HG02938 (cell line): ENCODE measurements around the gene CASD1.

Experiments
- ATAC-seq: cut with Tn5 transposase; IDR thresholded peaks from one replicate; pipeline ENCODE4 v1.9.1; 2021; ENCODE audit warnings: mild to moderate bottlenecking, moderate library complexity; ENCODE audit not compliant: unreplicated experiment

The CASD1 gene

DNA sequence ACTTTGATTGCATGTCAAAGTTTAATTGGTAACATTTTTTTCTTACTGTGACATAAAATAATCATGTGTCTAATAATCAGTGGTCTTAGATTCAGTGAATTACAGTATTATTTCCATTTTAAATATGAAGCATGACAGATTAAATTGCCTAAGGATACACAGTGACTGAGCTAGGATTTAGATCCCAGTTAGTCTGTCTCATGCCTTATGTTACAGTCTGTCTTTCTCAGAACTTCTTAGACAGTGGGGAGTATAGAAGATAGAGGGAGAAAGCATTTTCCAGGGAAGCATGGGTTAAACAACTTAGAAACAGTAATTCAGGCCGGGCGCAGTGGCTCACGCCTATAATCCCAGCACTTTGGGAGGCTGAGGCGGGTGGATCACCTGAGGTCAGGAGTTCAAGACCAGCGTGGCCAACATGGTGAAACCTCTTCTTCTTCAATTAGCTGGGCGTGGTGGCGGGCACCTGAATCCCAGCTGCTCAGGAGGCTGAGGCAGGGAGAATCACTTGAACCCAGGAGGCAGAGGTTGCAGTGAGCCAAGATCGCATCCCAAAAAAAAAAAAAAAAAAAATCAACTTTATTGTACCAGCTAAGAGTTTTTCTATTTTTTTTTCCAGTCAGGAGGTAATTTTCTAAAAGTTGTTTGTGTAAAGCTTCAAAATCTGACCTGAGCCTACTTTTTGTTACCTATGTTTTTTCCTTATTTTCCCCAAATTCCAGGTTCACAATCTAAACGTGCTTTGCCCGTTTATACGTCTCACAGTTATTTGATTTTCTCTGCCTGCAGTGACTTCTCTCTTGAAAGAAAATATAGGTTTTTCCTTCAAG is 3.3 kb downstream of the CASD1 start:
- ATAC-seq = no peak

DNA sequence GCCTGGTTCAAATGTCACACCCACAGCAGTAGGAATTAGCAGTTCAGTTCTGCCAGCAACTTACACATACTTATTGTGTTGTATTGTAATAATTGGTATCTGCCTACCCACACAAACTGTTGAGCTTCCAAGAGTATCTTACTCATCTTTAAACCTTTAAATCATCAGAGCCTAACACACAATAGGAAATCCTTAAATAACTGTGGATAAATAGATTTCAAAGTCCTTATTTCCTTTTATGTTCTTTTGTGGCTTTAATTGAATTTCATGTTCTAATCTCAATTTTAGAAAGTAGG is 3.9 kb downstream of the CASD1 start:
- ATAC-seq = no peak

DNA sequence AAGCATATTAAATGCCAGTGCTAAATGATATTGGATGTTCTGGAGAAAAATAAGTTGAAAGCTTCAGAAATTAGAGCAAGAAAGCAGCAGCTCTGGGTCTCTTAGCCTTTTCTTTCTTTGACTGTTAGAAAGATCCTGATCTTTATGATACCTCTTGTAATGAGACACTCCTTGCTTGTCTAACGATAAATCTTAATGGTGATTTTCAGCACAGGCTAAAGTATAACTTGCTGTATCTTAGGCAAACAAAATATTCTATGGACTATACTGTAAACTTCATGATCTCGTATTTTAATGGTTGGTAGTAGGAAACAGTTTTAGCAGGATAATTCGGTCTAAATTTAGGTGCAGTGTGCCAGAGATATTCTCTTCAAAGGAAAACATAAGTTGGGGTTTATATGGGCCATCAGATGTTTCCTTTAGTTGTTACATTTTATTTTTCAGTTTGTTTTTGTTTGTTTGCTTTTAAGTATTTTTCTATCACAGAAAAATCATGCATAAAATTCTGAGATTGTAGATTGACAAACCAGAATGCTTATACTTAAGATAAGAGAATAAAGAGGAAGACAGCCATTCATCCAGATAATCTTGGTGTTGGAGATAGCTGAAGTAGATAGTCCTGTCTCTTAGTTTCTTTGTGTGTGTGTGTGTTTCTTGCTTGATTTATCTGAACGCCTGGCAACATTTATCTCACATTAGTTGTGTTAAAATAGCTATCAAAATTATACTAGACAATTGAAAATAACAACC is 4.7 kb downstream of the CASD1 start:
- ATAC-seq = no peak

DNA sequence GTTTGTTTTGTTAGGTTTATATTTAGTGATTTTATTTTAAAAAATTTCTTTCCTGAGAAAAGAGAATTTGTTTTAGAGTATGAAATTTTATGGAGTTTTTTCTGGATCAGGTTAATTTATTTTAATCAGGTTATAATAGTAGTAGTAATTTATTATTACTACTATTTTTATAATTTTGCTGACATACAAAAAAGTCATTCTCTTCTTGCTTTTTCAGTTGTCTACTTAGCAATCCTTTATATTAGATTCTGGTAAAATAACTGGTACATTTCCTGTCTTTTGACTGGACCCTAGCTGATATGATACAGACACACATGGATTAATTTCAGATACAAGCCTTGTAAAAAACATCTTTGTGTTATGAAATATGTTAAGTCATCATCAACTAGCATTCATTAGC is 5.3 kb downstream of the CASD1 start:
- no peak for ATAC-seq

DNA sequence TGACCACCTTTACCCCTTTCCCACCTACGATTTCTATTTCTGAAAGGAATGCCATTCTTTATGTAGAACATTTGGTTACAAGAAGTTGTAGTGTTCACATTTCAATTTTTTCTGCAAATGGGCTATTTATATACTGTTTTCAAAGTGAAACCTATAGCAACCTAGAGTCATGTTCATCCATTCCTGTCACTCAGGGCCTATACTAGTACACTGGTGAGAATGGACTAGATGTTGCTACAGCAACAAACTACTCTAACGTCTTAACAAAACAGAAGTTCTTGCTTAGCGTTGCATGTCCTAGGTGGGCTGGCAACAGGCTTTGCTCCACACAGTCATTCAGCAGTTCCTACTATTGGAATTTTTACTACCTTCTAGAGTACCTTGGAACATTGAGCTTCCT is 16.3 kb downstream of the CASD1 start:
- peak; percentile 81 for ATAC-seq

DNA sequence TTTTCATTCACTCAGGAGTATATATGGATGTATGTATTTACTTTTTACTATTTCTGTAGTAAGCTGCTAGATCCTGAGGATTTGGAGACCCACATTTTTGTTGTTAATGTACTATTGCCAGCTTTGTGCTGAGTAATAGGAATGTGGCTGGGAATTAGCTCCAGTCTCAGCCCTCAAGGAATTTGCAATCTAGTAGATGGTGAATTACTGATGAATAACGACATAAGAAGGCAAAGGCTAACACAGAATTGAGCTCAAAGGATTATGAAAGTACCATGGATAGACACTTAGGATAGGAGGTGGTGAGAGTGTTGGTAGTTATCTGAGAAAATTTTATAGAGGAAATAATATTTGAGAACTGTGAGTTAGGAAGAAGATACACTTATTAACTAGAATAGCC is 19.9 kb downstream of the CASD1 start:
- no peak for ATAC-seq

DNA sequence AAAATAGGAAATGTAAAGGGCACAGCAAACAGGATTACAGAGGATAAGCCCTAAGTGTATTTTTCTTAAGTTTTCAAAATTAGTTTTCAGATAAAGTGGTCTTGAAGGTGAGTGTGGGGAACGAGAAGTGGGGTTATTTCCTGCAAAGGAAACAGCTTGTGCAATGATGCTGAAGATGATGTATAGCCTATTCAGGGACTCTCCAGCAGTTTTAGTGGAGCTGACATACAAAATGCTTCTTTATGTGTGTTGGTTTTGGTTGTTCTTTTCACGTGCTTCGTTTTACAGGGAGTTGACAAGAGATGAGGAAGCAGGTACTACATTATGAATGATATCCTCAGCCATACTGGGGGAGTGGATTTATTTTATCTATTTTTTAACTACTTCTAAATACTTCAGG is 20.5 kb downstream of the CASD1 start:
- no peak for ATAC-seq

DNA sequence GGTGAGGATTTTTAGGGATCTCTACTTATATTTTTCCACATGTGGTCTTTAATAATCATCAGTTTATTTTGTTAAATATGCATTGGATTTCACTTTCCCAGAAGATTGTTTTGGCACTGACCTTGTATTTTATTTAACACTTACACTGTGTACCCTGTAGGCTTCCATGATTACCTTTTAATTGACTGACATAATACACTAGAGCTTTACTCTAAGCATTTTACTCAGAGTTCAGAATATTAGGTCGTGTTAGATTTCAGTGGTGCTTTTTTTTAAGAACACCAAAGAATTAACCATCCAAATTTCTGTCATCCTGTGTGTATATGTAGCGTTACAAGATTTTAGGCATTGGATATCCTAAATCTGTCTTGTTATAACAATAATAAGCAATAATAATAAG is 23.1 kb downstream of the CASD1 start:
- ATAC-seq = no peak

DNA sequence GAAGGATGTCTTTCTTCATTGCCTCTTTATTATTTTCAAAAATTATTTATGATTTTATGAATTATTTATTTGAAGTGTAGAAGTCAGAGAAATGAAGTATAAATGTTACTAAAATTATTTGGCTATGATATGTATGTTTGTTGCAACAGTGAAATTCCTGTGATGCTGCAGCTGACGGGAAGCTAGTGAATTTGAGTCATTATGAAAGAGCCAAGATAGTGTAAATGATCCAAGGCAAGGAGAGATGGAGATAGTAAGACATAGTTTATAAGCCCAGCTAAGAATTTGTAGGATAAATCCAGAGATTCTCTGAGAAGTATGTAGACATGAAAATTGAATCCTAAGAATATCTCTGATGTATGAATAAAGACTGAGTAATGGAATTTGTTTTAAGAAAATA is 30.8 kb downstream of the CASD1 start:
- ATAC-seq = no peak

DNA sequence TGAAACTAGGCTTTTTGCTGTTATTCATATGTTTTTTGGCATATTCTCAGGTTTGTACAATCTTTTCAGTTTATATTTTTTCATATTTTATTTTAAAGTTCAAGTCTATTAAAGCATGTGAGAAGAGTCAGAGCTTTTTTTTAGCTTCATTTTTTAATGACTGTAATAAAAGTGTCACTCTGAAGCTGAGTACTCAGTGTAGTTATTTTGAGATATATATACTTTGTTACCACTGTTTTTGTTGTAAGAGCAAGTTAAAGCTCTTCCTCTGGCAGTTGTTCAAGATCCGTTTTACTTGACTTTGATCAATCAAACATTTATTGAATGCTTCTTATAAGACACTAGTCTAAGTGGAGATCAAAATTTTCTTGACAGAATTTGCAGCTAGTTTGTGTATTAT is 37.5 kb downstream of the CASD1 start:
- no peak for ATAC-seq

DNA sequence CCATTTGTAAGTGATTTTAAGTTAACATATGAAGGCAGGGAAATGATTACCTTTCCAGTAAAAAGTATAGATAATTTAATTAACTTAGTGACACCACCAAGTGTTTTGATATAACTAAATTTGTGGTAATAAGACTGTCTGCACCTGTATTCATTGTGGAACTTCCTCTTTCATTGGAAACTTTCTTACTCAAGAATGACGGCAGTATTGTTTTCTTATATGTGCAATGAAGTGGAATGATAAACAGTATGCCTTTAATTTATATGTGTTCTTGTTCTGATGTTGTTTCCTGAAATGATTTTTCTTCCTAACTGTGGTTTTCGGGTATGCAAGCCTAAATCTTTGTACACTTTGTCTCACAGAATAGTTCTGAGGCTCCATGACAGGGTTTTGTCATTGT is 46.4 kb downstream of the CASD1 start:
- peak; percentile 83 for ATAC-seq

DNA sequence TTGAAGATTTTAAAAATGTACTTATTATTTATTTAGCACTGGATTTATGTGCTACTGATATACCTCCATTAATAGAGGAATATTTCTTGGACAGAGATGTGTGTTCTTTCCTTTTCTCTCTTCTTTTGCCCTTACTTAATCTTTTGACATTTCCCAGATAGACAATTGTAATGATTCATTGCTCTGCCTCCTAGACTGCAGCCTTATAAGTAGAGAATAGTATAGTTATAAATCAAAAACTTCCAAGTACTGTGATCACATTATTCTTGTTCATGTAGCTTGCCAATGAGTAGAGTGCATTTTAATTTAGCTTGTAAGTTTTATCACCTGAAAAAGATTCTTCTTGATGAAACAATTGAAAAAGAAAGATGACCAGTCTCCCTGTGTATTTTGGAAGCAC is 47.6 kb downstream of the CASD1 start:
- ATAC-seq = no peak

DNA sequence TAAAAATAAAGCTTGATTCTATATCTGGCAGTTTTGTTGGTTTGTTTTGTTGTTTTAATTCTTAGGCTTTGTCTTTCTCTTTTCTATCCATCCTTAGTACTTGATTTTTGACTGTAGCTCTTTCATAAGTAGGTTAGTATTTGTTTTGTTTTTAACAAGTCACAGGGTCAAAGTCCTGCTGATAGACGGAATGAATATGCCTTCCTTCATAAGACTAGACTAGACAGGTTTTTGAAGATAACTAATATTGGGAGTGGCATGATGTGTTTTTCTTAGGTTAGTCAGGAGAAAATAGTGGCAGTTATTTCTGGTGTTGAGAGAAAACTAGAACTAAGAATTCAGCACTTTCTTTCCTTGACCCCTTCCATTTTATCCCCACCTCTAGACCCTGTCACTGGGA is 50.4 kb downstream of the CASD1 start:
- no peak for ATAC-seq

DNA sequence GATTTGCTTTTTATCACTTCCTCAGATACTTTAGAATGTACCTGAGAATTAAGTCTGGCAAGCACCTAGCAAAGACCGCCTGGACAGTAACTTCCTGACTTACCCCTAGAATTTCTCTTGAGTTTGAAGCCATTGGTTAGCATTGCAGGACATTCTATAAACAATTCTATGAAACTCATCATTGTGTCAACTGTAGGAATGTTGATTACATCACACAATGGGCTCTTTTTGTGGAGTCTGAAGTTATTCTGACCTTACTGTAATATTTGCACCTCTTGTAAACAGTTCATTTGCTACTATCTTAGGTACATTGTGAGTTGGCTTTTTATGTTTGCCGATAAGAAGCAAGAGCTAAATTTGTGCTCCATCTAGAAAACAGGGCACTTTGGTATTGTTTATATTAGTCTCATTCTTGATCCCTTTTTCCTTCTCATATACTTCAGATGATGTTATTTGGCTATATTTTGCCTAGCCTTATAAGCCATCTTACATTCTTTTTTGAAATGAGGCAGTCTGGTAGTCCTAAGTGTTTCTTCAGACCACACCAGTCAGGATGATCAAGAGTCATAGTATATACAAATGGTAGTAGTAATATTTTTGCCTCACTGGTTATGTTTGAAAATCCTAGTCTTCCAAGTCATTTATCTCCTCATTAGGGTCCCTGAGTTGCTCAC is 52.4 kb downstream of the CASD1 start:
- ATAC-seq = no peak

DNA sequence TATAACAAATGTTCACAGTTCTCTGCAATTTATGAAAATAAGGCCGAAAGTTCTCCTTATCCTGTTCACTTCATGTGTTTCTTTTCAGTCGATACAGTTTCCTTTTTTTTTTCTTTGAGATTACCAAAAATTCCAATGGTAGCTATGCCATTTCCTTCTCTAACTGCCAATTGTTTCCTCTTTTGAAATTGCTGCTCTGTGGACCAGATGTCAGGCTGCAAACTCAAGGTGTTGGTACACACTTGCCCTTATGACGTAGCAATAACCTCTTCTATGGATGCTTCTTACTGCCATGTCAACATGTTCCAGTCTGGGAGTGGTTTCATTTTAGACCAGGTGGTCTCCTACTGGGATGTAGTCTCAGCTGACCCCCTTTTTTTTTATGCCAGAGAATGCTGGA is 52.9 kb downstream of the CASD1 start:
- ATAC-seq = no peak

DNA sequence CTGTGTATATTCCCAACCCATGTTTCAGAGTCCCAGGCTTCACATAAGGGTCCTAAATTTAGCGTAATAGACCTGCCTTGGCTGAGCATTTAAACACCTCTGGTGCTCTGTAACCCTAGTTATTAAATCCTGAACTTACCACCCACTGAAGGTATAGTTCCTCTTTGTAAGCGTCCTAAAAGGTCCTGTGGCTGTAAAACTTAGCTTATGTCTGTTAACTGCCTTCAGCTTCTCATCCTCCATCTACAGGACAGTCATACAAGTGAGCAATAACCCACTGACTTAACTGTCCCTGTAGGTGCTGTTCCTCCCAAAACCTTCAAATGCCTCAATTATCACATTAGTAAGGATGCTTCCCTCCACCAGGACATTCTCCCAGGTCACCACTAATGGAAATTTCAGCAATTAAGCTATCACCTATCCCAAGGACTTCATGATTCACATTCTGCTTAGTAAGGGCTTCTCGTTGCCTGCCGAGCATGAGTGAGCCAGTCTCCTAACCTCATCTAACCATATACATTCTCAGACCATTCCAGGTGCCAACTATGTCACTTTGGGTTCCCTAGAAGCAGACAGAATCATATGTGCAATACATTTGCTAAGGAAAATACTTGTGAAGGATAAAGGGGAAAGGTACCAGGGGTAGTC is 55.8 kb downstream of the CASD1 start:
- no peak for ATAC-seq

DNA sequence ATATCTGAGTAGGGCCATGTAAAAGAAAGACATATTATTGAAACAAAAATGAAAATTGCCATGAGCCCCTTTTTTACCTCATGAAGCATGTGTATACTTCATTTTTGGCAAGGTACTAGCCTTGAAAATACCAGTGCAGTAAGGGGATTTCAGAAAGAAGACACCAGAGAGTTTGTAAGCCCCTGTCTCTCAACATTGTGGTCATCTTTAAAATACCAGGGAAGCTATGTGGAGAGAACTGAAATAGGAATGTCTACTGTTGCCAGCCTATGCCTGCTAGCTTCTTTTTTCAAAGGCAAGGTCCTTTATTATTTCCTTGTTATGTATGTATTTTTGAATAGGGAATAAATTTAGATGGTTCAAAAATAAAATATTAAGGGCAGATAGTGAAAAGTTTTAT is 57.8 kb downstream of the CASD1 start:
- ATAC-seq = no peak

DNA sequence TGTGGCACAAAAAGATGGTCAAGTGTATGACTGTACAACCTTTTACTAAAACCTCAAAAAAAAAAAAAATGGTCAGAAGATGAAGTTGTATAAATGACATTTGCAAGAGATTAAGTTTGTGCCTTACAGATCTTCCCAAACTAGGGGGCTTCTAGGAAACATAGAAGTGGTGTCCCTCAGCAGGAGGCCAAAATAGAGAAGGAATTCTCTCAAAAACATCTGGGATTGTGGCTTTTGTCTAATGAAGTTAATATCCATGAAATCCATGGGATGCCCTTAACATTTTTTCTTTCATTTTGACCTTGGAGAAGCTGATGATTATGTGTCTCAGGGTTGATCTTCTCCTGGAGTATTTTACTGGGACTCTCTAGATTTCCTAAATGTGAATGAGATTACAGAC is 62.2 kb downstream of the CASD1 start:
- ATAC-seq = no peak

DNA sequence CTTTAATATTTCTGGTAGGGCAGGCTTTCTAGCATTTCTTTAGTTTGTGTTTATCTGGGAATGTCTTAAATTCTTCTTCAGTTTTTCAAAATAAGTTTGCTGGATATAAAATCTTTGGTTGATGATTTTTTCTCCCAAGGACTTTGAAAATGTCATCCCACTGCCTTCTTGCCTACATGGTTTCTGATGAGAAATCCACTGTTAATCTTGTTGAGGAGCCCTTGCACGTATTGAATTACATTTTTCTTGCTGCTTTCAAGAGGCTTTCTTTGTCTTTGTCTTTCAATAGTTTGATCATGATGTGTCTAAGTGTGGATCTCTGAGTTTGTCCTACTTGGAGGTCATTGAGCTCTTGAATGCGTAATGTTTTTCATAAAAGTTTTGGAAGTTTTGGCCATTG is 66.0 kb downstream of the CASD1 start:
- ATAC-seq = no peak

DNA sequence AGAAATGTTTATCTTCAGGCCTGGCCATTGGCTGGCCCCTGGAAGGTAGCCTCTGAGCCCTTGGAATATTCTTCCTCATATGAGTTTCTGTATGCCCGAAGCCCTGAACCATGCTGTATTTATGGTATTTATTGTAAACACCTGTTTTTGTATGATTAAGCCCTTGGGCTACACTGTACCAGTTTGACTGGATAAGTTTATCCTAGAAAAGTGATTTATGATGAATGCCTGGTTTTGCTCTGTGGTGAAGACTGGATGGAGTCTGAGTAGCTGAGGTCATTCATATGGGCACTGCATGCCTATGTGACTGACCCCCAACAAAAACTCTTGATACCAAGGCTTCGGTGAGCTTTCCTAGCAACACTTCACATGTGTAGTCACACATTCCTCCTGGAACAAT is 66.7 kb downstream of the CASD1 start:
- ATAC-seq = no peak

DNA sequence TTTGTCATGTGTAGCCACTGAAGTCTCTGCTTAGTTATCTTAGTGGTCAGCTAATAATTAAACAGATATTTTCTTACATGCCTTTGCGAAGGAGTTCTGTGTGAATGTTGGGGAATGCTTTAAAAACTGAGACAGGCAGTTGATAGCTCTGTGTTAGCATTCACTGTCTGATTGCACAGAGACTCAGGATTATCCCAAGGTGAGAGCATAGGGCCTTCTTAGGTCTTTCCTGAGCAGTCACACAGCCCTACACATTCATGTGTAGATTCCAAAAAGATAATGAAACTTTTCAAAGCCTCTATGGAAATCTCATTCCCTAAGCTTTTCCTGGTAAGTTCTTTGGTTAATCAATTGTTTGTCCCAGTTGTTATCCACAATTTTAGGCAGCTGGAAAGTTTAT is 67.7 kb downstream of the CASD1 start:
- no peak for ATAC-seq

DNA sequence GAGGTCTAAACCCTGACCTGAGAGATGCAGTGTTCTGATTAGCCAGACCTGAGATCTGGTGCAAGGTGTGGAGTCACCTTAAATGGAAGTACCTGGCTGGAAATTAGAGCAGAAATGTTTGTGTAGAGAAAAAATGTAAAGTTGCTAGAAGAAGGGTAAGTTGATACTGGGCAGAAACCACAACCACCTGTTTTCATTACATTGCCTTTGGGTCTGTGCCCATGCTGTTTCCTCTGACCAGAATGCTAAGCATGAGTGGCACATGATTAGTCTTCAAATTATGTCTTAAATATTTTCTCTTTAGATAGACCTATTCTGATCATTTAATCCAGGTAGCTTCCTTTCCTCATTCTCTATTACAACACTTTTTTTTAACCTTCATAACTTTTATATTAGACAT is 69.0 kb downstream of the CASD1 start:
- ATAC-seq = no peak
